GM21515 (cell line): Measurements from ENCODE around the gene NSD1.

Experiments
- ATAC-seq: cut with Tn5 transposase; IDR thresholded peaks from one replicate; pipeline ENCODE4 v1.9.1; 2021; ENCODE audit not compliant: unreplicated experiment

Gene NSD1

DNA sequence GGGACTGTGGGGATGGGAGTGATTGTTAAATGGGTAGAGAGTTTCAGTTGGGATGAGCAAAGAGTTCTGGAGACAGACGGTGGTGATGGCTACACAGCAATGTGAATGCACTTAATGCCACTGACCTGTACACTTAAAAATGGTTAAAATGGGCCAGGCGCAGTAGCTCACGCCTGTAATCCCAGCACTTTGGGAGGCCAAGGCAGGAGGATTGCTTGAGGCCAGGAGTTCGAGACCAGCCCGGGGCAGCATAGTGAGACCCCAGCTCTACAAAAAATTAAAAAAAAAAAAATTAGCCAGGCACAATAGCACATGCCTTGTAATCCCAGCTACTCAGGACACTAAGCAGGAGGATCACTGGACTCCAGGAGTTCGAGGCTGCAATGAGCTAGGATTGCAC is 210.2 kb downstream of the NSD1 start:
- no peak for ATAC-seq

DNA sequence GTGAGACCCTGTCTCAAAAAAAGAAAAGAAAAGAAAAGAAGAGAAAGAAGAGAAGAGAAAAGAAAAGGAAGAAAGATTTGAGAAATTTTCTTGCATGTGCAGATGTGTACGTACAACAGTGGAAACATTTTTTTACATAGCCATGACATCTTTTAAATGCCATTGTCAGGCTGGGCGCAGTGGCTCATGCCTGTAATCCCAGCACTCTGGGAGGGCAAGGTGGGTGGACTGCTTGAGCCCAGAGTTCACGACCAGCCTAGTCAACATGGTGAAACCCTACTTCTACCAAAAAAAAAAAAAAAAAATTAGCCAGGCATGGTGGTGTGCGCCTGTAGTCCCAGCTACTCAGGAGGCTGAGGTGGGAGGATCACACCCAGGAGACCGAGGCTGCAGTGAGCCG is 211.3 kb downstream of the NSD1 start:
- no peak for ATAC-seq

DNA sequence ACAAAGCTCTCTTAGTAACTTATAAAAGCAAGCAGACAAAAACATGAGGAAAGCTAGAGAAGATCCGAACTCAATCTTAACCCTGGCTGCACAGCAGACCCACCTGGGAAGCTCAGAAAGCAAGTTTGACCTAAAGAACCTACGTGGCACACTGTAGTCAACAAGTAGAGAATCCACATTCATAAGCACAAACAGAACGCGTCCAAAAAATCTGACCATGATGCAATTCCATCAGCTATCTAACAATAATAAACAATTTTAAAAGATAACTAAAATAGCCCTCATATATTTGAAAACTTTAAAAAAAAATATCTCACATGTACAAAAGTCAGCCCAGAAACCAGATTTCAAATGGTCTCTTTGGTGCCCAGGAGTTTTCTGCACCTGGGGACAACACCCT is 213.2 kb downstream of the NSD1 start:
- no peak for ATAC-seq

DNA sequence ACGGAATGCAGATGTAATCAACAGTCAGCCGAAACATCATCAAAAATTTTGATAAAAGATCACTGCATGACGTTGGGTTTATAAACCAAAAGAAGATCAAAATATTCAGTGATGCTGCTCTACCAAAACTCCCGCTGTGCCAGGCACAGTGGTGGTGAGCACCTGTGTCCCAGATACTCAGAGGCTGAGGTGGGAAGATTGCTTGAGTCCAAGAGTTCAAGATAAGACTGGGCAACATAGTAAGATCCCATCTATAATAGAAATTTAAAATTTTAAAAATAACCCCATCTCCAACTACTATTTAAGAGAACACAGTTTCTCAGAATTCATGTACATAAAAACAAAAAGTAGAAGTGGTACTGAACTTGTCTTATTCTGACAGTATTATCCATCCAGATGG is 214.1 kb downstream of the NSD1 start:
- no peak for ATAC-seq

DNA sequence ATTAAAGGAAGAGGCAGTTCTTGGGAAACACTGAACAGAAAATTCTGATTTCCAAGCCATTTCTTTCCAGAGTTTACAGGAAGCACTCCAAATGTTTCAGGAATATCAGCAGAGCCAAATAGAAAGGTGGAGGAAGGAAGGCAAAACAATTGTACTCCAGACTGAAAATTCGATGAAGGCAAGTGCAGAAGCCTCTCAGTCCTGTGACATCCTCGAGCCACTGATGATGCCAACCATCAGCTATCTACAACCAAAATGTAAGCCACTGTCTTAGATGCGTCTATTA is 215.7 kb downstream of the NSD1 start:
- ATAC-seq = no peak

DNA sequence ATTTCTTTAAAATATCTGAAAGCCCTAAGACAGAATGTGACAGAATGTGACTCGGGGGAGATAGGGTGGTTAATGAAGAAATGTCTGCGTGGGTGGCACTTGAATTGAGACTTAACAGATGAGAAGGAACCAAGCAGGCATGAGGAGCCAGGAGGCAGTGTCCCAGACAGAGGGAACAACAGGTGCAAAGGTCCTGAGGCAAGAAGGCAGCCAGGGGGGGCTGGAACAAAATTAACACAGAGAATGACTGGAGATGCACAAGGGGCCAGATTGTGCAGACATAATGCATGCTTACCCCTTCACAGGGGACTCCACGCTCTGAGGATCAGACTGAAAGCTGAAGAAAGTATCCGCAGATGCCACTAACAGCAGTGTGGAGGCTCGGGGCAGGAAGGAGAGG is 216.2 kb downstream of the NSD1 start:
- no peak for ATAC-seq
